Measurements from ENCODE around the gene RLN3. TPM values are rescaled to one million over a fixed set of nuclear protein-coding genes. Genes with fewer than 3 reads are reported as not detected.

The RLN3 gene
- total RNA-seq, 1 donor, result not detected

DNA sequence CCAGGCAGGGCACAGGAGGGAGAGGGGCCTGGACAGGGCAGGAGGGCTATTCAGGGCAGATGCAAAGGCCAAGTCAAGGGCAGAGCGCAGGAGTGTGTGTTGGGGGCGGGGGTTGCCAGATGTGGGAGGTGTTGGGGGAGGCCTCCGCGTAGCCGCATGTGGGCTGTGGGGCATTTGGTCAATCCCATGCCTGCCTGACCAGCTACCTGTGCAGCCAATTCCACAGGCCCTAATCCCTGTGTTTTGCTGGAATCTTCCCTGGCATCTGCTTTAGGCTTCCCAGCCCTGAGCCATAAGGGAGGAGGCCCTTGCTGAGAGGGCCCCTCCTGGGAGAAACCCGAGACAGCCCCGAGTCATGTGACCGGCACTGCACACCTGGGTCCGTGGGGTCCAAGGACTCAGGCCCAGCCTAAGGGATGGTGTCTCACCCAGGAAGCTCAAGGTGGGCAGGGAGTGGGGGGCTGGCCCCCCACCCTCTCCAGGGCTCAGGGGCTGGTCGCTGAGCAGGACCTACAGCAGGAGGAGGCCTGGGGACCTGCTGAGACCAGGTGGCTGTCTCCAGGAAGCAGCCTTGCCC lies 42.1 kb upstream of the RLN3 start:
- Histone ChIP-seq H2AFZ (ENCODE audit: low read length) (peak overlapping the region; percentile 65), H3K79me2 (ENCODE audit: insufficient read depth, low read length) (no peaks in the 10 kb centered on the region), H3K27me3 (ENCODE audit: insufficient read depth, low read length) (no peaks in the 10 kb centered on the region), H3K4me1 (ENCODE audit: insufficient read depth, low read length) (peaks cover 8% of the 10 kb centered on the region), H3K27ac (ENCODE audit: low read depth, low read length) (peak overlapping the region; percentile 30), H4K20me1 (ENCODE audit: insufficient read depth, low read length) (no peaks in the 10 kb centered on the region), H3K9me3 (ENCODE audit: low read depth, low read length) (no peaks in the 10 kb centered on the region), H3K4me3 (ENCODE audit: insufficient read depth, low read length) (peak overlapping the region; percentile 14), H3K36me3 (ENCODE audit: insufficient read depth, low read length) (peaks cover 5% of the 10 kb centered on the region), H3K4me2 (ENCODE audit: insufficient read depth, low read length) (peak overlapping the region; percentile 58)
- TF ChIP-seq, protein P1, sequence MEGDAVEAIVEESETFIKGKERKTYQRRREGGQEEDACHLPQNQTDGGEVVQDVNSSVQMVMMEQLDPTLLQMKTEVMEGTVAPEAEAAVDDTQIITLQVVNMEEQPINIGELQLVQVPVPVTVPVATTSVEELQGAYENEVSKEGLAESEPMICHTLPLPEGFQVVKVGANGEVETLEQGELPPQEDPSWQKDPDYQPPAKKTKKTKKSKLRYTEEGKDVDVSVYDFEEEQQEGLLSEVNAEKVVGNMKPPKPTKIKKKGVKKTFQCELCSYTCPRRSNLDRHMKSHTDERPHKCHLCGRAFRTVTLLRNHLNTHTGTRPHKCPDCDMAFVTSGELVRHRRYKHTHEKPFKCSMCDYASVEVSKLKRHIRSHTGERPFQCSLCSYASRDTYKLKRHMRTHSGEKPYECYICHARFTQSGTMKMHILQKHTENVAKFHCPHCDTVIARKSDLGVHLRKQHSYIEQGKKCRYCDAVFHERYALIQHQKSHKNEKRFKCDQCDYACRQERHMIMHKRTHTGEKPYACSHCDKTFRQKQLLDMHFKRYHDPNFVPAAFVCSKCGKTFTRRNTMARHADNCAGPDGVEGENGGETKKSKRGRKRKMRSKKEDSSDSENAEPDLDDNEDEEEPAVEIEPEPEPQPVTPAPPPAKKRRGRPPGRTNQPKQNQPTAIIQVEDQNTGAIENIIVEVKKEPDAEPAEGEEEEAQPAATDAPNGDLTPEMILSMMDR (IDR thresholded peaks at IDR 0.05; ENCODE audit: extremely low read depth, low read depth, low read length), result no peak
- DNase-seq (ENCODE audit: insufficient read length, low spot score, missing footprints), result peak; percentile 83

DNA sequence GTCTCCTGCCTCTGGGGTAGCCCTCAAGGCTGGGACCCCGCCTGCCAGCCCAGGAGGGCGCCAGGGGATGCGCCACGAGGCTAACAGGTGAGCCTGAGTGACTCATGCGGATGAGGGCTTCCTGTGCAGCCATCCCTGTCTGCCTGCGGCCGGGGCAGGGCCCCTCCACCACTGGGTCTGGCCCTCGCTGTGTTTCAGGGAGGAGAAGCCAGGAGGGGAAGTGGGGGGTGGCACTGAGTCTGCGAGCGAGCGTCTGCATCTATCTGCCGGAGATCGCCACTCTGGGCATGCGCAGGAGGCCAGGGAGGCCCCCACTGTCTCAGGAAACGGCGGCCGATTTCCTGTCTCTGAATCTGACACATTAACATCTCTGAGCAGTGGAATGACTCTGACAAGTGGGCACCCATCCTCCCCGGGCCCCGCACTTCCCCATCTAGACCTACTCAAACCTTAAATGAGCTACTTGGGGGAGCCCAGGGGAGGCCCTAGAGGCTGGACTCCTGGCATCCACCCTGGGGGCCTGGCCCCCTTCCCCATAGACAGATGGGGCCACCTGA lies 41.5 kb upstream of the RLN3 start:
- peak; percentile 100 for DNase-seq (ENCODE audit: insufficient read length, low spot score, missing footprints)
- peaks cover 5% of the 10 kb centered on the region for H3K36me3 ChIP-seq (ENCODE audit: insufficient read depth, low read length)
- no peaks in the 10 kb centered on the region for H4K20me1 ChIP-seq (ENCODE audit: insufficient read depth, low read length)
- no peaks in the 10 kb centered on the region for H3K79me2 ChIP-seq (ENCODE audit: insufficient read depth, low read length)
- H3K4me2 ChIP-seq (ENCODE audit: insufficient read depth, low read length), result peak overlapping the region; percentile 58
- peaks cover 8% of the 10 kb centered on the region for H3K4me1 ChIP-seq (ENCODE audit: insufficient read depth, low read length)
- H3K9me3 ChIP-seq (ENCODE audit: low read depth, low read length), result no peaks in the 10 kb centered on the region
- H2AFZ ChIP-seq (ENCODE audit: low read length), result peak overlapping the region; percentile 65
- TF ChIP-seq, protein P1 (IDR thresholded peaks at IDR 0.05; ENCODE audit: extremely low read depth, low read depth, low read length), result no peak
- H3K4me3 ChIP-seq (ENCODE audit: insufficient read depth, low read length), result peak overlapping the region; percentile 14
- H3K27ac ChIP-seq (ENCODE audit: low read depth, low read length), result peak overlapping the region; percentile 30
- H3K27me3 ChIP-seq (ENCODE audit: insufficient read depth, low read length), result no peaks in the 10 kb centered on the region

GRCh38 chr19:13987101-13987890 lies 40.7 kb upstream of the RLN3 start:
- Histone ChIP-seq H4K20me1 (ENCODE audit: insufficient read depth, low read length) (no peaks in the 10 kb centered on the region), H3K79me2 (ENCODE audit: insufficient read depth, low read length) (no peaks in the 10 kb centered on the region), H3K9me3 (ENCODE audit: low read depth, low read length) (no peaks in the 10 kb centered on the region), H3K4me1 (ENCODE audit: insufficient read depth, low read length) (peaks cover 8% of the 10 kb centered on the region), H3K4me2 (ENCODE audit: insufficient read depth, low read length) (no peak overlapping the region), H3K27ac (ENCODE audit: low read depth, low read length) (no peak overlapping the region), H3K36me3 (ENCODE audit: insufficient read depth, low read length) (peaks cover 6% of the 10 kb centered on the region), H3K4me3 (ENCODE audit: insufficient read depth, low read length) (no peak overlapping the region), H2AFZ (ENCODE audit: low read length) (peak overlapping the region; percentile 65), H3K27me3 (ENCODE audit: insufficient read depth, low read length) (no peaks in the 10 kb centered on the region)
- TF ChIP-seq, protein P1 (IDR thresholded peaks at IDR 0.05; ENCODE audit: extremely low read depth, low read depth, low read length), result no peak
- peak; percentile 89 for DNase-seq (ENCODE audit: insufficient read length, low spot score, missing footprints)

DNA sequence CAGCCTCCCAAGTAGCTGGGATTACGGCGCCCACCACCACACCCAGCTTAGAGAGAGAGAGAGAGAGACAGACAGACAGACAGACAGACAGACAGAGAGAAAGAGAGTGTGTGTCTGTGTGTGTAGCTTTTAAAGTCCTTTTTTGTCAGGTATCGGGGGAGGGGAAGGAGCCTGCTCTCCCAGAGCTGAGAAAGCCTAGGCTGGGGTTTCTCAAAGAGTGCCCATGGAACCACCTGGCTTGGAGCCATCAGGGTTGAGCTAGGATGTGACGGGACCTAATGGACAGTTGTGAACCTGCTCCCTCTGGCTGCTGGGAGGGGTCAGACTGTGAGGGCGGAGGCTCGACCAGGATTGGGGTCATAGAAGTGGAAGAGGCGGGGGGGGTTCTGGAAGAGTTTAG lies 38.5 kb upstream of the RLN3 start:
- Histone ChIP-seq H2AFZ (ENCODE audit: low read length) (no peak overlapping the region), H3K79me2 (ENCODE audit: insufficient read depth, low read length) (peaks cover 9% of the 10 kb centered on the region), H3K4me2 (ENCODE audit: insufficient read depth, low read length) (no peak overlapping the region), H3K9me3 (ENCODE audit: low read depth, low read length) (no peaks in the 10 kb centered on the region), H3K27ac (ENCODE audit: low read depth, low read length) (no peak overlapping the region), H3K4me1 (ENCODE audit: insufficient read depth, low read length) (peaks cover 8% of the 10 kb centered on the region), H3K36me3 (ENCODE audit: insufficient read depth, low read length) (peaks cover 5% of the 10 kb centered on the region), H3K27me3 (ENCODE audit: insufficient read depth, low read length) (no peaks in the 10 kb centered on the region), H3K4me3 (ENCODE audit: insufficient read depth, low read length) (no peak overlapping the region), H4K20me1 (ENCODE audit: insufficient read depth, low read length) (peaks cover 3% of the 10 kb centered on the region)
- DNase-seq (ENCODE audit: insufficient read length, low spot score, missing footprints), result no peak
- TF ChIP-seq, protein P1 (IDR thresholded peaks at IDR 0.05; ENCODE audit: extremely low read depth, low read depth, low read length), result no peak

Measured in osteoblast (primary cell).